Measurements from ENCODE around the gene NCAM2. TPM values are rescaled to one million over a fixed set of nuclear protein-coding genes. Genes with fewer than 3 reads are reported as not detected.

The NCAM2 gene
- total RNA-seq = 1.9 and 3.6 TPM in 2 replicates
- long read RNA-seq, partial matches to known transcripts = 1 of 1 reads
- long read RNA-seq, other reads (novel, unspliced or antisense) = 0 of 1 reads

DNA sequence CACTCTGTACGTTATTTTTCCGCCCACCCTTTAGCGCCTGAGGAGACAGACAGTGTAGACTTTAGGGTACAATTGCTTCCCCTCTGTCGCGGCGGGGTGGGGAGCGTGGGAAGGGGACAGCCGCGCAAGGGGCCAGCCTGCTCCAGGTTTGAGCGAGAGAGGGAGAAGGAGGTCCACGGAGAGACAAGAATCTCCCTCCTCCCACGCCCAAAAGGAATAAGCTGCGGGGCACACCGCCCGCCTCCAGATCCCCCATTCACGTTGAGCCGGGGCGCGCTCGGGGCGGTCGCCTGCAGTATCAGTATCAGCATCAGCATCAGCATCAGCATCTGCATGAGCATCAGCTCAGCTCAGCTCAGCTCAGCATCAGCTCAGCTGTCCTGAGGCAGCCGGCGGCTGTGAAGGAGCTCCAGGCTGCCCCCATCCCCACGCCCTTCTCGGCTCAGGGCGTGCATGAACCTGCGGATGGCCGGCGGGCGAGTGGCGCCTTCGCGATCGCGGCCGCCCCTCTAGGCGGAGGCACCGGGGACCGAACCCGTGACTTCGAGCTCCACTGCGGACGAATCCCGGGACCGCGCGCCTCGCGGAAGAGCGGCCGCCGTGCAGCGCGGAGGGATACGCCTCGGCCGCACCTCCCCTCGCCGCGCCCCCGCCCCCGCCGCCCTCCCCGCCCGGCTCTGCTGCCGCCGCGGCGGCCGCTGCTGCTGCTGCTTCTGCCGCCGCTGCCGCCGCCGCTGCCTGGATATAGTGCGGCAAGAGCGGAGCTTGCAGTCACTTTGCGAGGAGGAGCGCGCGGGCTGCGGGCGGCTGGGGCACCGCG lies at the start of gene NCAM2:
Gene NCAM2 (plus strand): TSS at position 774 of the 820 bp plus-strand sequence.
- peaks cover 6% of the 10 kb centered on the region for H3K4me1 Mint-ChIP-seq
- peaks cover 21% of the 10 kb centered on the region for H3K27me3 Mint-ChIP-seq (ENCODE audit: low read depth)
- H3K27ac Mint-ChIP-seq (ENCODE audit: unreplicated experiment) = no peak within 1 kb of the TSS
- H3K4me3 Mint-ChIP-seq = peak within 1 kb of the TSS; percentile 88
- DNase-seq (ENCODE audit: low read depth, low spot score) = peak; percentile 67
- no peaks in the 10 kb centered on the region for H3K36me3 Mint-ChIP-seq (ENCODE audit: low read depth)
- no peak for TF ChIP-seq CTCF (conservative IDR thresholded peaks at IDR 0.05)
- no peaks in the 10 kb centered on the region for H3K9me3 Mint-ChIP-seq

DNA sequence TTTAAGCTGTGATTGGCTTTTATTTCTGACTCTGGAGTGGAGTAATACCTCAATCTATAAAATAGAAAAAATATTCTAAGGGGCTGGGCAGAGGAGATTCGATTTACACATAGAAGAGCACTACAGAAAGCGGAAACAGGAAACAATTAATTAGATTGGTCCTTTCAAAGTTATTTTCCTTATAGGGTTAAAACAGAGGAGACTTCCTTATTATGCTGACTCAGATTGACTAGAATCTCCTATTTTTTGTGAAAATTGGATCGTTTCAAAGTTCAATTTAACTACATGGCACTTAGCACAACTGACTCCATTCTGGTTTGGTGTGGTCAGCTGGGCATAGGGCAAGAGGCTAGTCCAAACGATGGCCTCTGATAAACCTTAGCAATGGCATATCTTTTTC lies 48.3 kb upstream of the NCAM2 start:
- no peak for TF ChIP-seq CTCF (conservative IDR thresholded peaks at IDR 0.05)
- H3K9me3 Mint-ChIP-seq = no peaks in the 10 kb centered on the region
- DNase-seq (ENCODE audit: low read depth, low spot score) = no peak
- H3K4me1 Mint-ChIP-seq = peaks cover 7% of the 10 kb centered on the region
- peak overlapping the region; percentile 57 for H3K27ac Mint-ChIP-seq (ENCODE audit: unreplicated experiment)
- no peaks in the 10 kb centered on the region for H3K27me3 Mint-ChIP-seq (ENCODE audit: low read depth)
- H3K36me3 Mint-ChIP-seq (ENCODE audit: low read depth) = no peaks in the 10 kb centered on the region
- no peak overlapping the region for H3K4me3 Mint-ChIP-seq

DNA sequence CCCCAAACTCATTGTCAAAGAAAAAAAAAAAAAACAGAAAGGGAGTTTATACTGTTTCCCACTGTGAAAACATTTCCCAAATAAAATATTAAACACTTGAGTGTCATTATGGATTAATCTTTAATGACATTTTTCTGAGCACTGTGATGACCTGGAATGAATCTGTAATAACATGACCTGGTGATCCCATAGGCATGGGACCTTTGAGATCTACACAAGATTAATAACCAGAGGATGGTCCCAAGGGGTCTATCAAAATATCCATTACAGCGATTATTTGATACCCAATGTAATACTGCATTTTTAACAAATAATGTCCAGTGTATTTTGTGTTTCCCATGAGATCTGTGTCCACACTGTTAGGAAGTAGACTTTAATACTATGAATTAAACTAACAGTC lies 32.4 kb upstream of the NCAM2 start:
- H3K4me1 Mint-ChIP-seq = peaks cover 8% of the 10 kb centered on the region

GRCh38 chr21:20968391-20968790 lies 29.8 kb upstream of the NCAM2 start:
- Mint-ChIP-seq H3K4me3 (no peak overlapping the region), H3K36me3 (ENCODE audit: low read depth) (no peaks in the 10 kb centered on the region), H3K9me3 (no peaks in the 10 kb centered on the region), H3K27me3 (ENCODE audit: low read depth) (no peaks in the 10 kb centered on the region), H3K4me1 (peaks cover 12% of the 10 kb centered on the region), H3K27ac (ENCODE audit: unreplicated experiment) (no peak overlapping the region)
- DNase-seq (ENCODE audit: low read depth, low spot score) = no peak
- TF ChIP-seq CTCF (conservative IDR thresholded peaks at IDR 0.05) = no peak

More for the DNA sequence above, 32.4 kb upstream of the NCAM2 start:
- Mint-ChIP-seq H3K27me3 (ENCODE audit: low read depth) (no peaks in the 10 kb centered on the region), H3K27ac (ENCODE audit: unreplicated experiment) (no peak overlapping the region), H3K36me3 (ENCODE audit: low read depth) (no peaks in the 10 kb centered on the region), H3K9me3 (no peaks in the 10 kb centered on the region), H3K4me3 (no peak overlapping the region)
- TF ChIP-seq CTCF (conservative IDR thresholded peaks at IDR 0.05) = no peak
- no peak for DNase-seq (ENCODE audit: low read depth, low spot score)

- Mint-ChIP-seq H3K9me3 (no peaks in the 10 kb centered on the region), H3K4me3 (no peak overlapping the region), H3K36me3 (ENCODE audit: low read depth) (no peaks in the 10 kb centered on the region), H3K27ac (ENCODE audit: unreplicated experiment) (no peak overlapping the region), H3K4me1 (peaks cover 12% of the 10 kb centered on the region), H3K27me3 (ENCODE audit: low read depth) (no peaks in the 10 kb centered on the region)
- no peak for DNase-seq (ENCODE audit: low read depth, low spot score)
- TF ChIP-seq CTCF (conservative IDR thresholded peaks at IDR 0.05) = no peak
Observed at GRCh38 chr21:20970691-20971090, 27.5 kb upstream of the NCAM2 start.

Measured in neural crest cell (in vitro differentiated cells).